NOMO-1 treated with DMSO at 0.1 percent for 48 hours (cell line): ENCODE results near the gene ACTR10.

Experiments used
- DNase-seq: peaks from one replicate; lab custom pipeline; 2025; ENCODE audit not compliant: unreplicated experiment; lab: John Stamatoyannopoulos, UW

Gene ACTR10

DNA sequence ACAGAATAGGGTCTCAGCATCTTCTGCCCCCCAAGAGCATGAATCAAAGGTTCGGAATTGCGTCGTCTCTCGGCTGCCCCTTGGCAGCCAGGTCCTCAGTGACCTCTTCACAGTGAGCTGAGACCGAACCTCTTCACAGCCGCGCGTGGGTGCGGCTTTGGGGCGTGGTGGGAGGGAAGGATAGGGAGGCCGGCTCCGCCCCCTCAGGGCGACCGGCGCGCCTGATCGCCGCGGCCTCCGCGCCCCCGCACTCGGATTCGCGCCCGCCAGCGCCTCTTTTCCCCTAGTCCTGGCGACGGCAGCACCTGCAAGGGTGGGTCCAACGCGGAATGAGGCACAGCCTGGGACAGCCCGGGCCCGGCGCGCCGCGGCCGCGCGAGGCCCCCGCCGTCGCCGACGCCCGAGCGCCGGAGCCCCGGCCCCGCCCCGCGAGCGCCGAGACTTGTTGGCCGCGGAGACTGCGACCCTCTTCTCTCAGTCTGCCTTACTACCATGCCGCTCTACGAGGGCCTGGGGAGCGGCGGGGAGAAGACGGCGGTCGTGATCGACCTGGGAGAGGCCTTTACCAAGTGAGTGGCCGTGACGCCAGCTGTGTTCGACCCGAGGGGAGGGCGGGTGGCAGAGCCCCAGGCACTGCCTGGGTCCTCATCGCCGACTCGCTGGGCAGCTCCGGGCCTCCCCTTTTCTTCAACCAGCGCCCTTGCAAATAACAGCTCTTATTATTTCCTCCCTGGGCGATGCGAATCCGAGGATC lies at the start of gene ACTR10:
ACTR10 (plus strand) TSS at position 424 of the 754 bp plus-strand sequence; CDS start at position 493, 69 bp downstream.
- peak; percentile 67 for DNase-seq

DNA sequence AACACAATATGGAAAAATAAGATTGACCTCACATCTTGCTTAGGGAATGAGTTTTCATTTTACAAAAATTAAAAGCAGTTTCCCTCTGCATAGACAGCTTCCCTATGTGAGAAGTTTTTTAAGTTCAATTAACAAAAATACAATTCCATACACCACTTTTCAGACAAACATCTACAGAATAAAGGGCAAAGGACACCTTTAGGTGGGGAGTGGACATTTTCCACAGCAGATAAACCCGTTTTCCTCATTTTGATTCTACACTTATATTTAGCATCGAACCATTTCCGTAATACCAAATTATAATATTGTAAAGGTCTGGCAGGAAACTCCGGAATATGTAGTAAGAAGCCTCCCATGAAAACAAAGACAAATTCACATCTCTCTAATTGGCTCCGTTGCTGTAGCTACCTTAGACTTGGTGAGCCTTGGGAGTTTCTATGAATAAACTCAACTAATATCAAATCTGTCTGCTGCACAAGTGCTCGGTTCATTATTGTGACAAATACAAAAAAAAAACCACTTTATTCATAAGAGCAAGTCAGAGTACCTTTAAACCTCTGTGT lies 49.6 kb upstream of the ACTR10 start:
- DNase-seq: no peak

DNA sequence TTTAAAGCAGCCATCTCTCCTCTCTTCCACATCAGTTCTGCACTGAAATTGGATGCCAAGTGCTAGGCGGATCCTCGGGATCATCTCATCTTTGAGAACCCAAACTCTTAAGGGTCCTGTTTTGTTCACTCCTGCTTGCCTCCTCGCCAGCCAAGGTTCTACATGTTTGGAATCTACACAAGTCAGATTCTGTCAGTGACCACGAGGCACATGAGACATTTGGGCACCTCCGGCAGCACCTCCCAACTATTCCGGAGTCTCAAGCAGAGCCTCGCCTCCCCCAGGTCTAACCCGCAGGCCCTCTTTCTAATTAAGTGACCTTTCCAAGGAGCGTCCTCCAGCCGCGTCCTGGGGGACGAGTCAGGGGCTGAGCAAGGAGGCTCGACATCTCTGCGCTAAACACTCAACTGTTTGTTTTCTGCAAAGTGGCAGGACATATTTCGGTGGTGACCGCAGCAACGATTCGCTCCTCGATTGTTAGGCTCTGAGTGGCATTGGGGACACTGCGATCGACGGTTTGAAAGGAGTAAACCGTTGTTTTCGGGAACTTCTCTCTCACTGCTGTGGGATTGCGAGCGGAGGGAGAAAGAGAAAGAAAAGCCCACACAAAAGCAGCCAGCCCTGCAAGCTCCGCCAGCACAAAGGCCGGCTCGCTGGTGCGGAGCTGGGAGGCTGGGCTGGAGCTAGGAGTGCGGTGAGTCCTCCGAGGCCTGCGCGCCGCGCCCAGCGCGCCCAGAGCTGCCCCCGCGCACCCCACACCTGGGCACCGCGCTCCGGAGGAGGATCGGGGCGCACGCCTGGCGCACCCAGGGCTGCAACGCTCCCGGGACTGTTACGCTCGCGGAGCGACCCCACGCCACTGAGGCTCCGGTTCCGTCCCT lies 48.6 kb upstream of the ACTR10 start:
- no peak for DNase-seq

DNA sequence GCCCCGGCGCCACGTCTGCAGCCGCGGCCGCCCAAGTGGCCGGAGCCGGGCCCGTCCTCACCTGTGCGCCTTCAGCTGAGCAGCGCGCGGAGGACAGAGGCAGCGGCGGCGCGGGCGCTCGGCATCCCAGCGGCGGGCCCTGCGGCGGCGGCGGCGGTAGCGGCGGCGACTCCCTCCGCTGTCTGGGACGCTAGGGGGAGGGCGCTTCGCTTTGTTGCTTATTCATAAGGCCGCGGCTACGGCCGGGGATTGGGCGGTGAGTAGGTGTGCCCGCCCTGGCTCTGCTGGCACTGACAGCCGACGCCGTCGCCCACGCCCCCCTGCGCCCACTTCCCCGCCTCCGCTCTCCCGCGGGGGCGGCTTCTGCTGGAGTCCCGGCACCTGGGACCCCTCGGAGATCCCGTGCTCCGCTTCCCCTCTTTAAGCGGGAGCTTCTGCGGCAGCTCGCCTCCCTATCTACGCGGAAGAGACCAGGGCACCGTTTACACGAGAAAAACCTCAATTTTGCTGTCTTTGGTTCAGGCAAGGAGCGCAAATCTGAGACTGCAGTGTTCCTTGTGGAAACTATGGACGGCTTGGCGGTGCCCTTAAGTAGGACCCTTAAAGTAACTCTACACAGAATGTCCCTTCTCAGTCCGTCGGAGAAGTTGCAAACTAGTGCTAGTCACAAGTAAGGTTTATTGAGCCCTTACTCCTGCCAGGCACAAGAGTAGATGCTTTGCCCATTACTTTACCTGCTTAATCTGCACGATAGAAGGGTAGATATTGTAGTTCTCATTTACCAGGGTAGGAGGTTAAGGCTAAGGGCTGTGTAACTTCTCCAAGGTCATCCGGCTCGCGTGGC lies 47.7 kb upstream of the ACTR10 start, which contains the start of gene ARMH4:
ARMH4 (minus strand) TSS at position 200 of the 844 bp plus-strand sequence. CDS start 12,855 bp downstream, outside the sequence.
- peak; percentile 67 for DNase-seq

DNA sequence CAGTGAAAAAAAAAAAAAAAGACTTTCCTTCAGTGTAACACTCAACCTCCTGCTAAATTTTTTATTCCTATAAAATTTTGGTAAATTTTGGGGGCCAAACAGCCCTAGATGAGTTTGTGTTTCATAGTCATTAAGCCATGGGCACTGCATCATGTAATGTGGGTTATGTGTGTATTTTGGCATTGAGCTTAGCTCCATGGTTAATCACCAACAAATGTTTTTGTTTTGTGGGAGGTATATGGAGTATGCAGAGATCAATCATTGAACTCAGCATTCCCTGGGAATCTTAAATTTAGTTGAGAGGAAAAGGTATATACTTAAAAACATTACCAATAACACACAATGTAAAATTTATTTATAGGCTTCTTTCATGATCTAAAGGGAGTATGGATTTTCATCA lies 39.4 kb upstream of the ACTR10 start:
- DNase-seq: no peak

DNA sequence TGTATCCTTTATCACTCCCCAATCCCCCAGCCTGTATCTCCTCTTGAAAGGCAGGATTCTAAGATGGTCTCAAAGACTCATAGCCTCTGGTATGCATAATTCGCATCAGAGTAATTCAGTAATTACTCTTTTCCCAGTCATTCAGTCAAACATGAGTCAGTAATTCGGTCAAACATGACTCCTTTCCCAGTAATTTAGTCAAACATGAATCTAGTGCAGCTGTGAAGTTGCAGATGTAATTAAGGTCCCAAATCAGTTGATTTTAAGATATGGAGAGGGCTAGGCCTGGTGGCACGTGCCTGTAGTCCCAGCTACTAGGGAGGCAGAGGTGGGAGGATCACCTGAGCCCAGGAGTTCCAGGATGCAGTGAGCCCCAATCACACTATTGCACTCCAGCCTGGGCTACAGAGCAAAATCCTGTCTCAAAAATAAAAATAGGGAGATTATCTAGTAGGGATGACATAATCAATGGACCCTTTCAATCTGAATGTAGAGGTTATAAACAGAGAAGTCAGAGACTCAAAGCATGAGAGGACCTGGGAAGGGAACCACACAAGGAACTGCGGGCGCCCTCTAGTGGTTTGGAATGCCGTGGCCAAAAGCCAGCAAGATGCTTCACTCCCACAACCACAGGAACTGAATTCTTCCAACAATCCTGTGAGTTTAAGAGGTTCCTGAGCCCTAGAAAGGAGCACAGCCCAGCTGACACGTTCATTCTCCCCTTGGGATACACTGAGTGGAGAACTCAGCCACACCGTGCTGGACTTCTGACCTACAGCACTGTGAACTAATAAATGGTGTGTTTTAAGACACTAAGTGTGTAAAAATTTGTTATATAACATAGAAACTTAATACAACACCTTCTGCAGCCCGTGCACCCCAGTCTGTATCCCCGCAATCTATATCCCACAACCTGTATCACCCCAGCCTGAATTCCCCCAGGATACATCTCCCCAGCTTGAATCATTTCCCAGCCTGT lies 33.7 kb upstream of the ACTR10 start:
- DNase-seq: peak; percentile 49

DNA sequence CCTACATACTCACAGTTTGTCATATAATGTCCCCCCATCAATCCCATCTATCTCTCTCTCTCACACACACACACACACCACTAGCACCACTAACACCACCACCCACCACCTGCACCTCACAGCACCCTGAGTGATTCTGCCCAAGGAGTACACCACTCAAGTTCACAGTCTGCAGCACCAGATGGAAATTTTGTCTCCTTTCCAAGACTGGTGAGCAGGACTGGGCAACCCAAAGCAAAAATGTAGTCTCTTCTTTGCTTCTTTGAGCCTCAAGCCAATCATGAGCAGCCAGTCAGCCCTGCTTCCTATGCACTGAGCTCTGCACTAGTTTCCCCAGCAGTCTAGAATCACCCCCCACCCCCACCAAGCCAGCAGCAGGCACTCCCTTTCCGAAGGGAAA lies 32.9 kb upstream of the ACTR10 start:
- DNase-seq: no peak

DNA sequence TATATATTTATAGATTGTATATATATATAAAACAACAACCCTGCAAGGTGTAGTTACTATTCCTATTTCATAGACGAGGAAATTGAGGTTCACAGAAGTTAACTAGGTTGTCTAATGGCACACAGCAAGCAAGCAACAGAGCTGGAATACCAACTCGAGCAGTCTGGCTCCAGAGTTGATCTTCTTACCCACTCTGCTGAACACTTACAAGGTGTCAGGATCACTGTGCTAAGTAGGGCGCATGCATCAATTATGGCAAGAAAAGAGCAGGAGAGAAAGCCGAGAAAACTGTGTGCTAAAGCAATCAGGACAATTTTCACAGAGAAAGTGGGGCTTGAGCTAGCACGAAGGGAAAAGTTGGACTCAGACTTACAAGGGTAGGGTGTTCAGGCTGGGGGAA lies 32.1 kb upstream of the ACTR10 start:
- DNase-seq: no peak

DNA sequence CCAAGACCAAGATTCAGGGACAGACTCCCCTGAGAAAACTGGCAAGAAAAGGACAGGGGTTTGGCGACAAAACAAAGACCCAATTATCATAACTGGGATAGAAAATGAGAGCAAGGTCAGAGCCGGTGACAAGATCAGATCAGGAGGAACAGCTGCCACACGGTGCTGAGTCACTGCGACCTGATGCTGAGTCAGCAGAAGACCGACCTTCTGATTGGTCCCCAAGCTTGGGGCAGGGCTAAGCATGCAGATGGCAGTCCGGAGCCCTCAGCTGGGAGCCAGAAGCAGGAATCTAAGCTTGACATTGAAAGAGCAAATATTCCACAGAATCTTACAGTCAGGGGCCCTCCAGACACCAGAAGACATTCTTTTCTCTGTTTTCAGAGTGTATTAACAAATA lies 28.9 kb upstream of the ACTR10 start:
- DNase-seq: peak; percentile 85

DNA sequence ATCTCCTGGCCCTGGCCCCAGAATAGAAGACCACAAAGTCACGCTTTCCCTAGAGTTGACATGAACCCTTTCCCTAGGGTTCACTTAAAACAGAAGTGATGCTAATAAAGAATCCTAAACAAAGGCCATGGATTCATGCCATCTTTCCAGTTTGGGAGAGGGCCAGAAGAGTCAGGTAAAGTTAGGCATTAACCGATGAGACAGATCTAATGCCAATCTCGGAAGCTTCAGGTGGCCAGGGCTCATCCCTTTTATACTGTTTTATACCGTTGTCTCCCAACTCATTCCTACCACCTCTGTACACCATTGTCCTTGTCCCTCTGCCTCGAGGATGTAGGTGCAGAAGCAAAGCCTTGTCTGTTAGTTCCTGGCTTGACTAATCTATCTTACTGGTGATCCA lies 22.8 kb upstream of the ACTR10 start:
- no peak for DNase-seq

DNA sequence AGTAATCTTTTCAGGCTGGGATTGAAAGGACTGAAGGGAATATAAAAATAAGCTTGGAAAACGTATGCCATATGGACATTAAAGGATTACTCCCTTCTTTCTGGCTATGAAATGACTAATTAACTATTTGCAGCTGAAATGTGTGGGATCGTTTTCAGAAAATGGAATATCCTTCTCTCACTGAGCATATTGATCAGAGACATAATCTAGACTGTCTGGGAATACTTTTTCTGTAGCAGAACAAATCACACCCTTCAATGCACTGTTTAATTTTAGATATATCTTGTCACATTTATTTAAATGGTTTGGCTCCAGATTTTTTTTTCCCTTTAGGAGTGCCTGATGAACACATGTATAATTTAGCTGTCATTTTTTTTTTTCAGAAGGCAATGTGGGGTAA lies 10.8 kb upstream of the ACTR10 start:
- no peak for DNase-seq

DNA sequence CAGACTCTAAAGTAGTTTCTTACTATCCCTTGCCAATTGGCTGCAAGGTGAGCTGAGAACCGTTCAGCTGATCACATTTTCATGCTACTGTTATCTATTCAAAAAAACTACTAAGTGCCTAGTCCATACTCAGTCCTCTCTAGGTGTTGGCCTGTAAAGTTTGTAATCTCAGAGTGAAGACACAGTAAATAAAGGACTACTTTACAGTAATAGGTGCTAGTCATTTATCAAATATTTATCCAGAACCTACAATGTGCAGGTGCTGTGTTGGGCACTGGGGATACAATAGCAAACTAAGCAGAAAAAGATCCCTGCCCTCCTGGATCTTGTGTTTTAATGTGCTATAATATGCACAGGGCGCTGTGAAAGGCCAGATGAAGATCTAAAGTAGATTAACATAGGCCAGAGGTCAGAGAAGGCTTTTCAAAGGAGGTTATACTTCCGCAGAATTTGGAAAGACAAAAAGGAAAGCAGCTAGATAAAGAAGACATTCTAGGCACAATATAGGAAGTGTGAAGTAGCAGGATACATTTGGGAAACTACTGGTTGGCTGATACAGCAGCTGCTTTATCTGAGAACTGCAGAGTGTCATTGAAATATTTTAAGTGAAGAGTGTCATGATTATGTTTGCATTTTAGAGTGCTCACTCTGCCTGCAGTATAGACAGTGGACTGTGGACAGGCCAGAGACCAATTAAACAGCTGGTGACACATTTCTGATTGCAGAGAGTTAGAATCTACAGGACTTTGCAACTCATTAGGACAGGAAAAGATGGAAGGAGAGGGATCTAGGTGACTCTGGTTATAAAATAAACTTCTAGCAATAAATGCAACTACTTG lies 8.0 kb upstream of the ACTR10 start:
- no peak for DNase-seq

DNA sequence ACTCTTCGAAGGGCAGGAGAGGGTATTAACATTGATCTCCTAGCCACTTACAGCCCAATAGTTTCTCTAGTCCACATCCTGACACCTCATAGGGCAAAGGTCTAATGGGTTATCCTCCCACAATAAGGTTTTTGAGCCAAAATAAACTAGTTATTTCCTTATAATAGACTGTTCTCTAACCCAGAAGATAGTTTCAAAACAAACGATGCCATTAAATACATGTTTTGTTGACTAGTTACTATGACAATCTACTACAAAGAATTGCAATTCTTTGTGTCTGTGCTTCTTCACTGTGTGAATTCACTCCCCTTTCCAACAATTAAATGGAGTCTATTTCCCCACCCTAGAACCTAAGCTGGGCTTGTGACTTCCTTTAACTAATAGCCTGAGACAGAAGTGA lies 6.4 kb upstream of the ACTR10 start:
- no peak for DNase-seq

DNA sequence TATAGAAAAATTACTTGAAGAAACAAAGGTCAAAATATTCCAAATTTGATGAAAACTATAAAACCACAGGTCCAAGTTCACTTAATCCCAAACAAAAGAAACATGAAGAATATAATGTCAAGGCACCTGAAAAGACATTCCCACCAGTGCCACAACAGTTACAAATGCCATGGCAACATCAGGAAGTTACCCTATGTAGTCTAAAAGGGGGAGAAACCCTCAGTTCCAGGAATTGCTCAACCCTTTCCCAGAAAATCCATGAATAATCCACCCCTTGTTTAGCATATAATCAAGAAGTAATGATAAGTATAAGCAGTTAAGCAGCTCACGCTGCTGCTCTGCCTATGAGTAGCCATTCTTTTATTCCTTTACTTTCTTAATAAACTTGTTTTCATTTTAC lies 3.8 kb upstream of the ACTR10 start:
- no peak for DNase-seq

DNA sequence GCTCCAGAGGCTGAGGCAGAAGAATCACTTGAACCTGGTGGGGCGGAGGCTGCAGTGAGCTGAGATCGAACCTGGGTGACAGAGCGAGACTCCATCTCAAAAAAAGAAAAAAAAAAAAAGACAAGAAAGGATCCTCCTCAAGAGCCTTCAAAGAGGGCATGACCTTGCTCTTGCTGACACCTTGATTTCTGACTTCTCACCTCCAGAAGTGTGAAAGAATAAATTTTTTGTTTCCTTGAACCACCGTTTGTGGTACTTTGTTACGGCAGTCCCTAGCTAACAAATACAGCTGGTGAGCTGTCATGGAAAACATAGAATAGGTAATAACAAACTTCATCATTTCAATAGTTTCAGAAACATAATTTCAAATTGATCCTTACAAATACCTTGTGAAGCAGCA lies 1.9 kb upstream of the ACTR10 start:
- no peak for DNase-seq

DNA sequence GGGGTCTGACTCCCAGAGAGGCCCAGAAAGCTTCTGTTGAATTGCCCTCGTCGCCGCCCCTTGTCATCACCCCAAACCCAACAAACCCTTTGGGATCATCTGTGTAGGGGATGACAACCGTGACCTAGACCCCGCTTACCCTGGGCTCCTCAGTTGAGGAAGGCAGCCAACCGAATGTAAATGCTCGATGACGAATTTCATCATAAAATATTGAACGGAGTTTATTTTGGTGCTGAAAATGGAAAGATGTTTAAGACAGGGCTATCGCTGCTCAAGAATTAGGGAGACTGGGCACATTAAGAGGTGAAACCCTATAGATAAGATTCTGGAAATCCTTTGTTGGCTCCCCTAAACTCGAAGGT lies 512 bp downstream of the ACTR10 start:
- no peak for DNase-seq

DNA sequence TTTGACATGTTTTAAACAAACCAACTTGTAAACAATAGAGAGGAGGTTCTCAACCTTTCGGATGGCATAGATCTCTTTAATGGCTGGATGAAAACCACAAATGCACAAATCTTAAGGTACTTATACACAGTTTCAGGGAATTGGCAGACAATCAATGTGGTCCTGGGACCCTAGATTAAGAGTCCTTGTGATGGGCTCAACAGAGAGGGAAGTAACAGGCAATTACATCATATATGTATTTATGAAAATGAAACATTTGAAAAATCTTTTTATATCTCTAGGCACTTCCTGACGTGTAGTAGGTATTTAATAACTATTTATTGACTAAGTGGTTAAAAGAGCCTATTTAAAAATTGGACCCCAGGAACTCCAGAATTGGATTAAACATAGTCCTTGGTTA lies 897 bp downstream of the ACTR10 start:
- peak; percentile 43 for DNase-seq

DNA sequence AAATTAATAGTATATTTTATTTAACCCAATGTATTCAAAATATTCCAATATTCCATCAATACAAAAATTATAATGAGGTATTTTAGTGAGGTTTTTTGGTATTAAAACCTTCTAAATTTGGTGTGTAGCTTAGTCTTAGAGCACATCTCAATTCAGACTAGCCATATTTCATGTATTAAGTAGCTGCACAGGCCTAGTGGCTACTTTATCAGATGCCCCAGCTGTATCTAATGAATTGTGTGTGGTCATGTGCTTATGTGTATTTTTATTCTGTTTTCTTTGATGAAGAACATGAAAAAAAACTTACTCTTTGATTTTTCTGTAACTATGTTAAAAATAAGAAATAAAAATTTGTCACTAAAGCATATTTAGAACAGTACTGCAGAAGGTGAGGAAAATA lies 13.2 kb downstream of the ACTR10 start:
- DNase-seq: no peak
